Measurements from ENCODE around the gene STXBP6. TPM values are rescaled to one million over a fixed set of nuclear protein-coding genes. Genes with fewer than 3 reads are reported as not detected.

The STXBP6 gene
- total and polyA plus RNA-seq, 10 of the 15 experiments (the other 5 are each of a cell fraction or from before 2014, with no cell fraction given), result 1.2 to 47.3 (median 1.9) TPM

- no peak for TF ChIP-seq CUX1 (IDR thresholded peaks at IDR 0.05; ENCODE audit: insufficient replicate concordance, low read depth, low read length)
- TF ChIP-seq HDAC2 (IDR thresholded peaks at IDR 0.05), result no peak
- TF ChIP-seq PRDM15 (CRISPR knock-in tag; IDR thresholded peaks at IDR 0.05), result no peak
- no peak for TF ChIP-seq STAT3 (IDR thresholded peaks at IDR 0.05; ENCODE audit: low read depth, low read length)
- TF ChIP-seq ZNF217 (IDR thresholded peaks at IDR 0.05), result no peak
- no peak for TF ChIP-seq SMC3 (IDR thresholded peaks at IDR 0.05; ENCODE audit: borderline replicate concordance, low read length)
- TF ChIP-seq CHD1 (IDR thresholded peaks at IDR 0.05; ENCODE audit: low read depth, low read length), result no peak
- TF ChIP-seq TAF1 (IDR thresholded peaks at IDR 0.05; ENCODE audit: borderline replicate concordance, low read depth, low read length), result no peak
Measured at GRCh38 chr14:24986206-24986893, 63.6 kb downstream of the STXBP6 start (continued).
